CD4-positive, alpha-beta T cell treated with Interferon gamma for 1 hour (primary cell): ENCODE measurements around the gene SPSB1.

Experiments used
- DNase-seq: peaks from one replicate; pipeline ENCODE4 v3.0.0-alpha.2; 2020

The SPSB1 gene

GRCh38 chr1:9320520-9321479 lies 28.1 kb downstream of the SPSB1 start:
- no peak for DNase-seq

- DNase-seq: no peak
Measured at GRCh38 chr1:9321480-9321849, 28.8 kb downstream of the SPSB1 start.

- DNase-seq: no peak
Measured at GRCh38 chr1:9321986-9322660, 29.4 kb downstream of the SPSB1 start.

GRCh38 chr1:9322661-9323244 lies 30.1 kb downstream of the SPSB1 start:
- no peak for DNase-seq

DNA sequence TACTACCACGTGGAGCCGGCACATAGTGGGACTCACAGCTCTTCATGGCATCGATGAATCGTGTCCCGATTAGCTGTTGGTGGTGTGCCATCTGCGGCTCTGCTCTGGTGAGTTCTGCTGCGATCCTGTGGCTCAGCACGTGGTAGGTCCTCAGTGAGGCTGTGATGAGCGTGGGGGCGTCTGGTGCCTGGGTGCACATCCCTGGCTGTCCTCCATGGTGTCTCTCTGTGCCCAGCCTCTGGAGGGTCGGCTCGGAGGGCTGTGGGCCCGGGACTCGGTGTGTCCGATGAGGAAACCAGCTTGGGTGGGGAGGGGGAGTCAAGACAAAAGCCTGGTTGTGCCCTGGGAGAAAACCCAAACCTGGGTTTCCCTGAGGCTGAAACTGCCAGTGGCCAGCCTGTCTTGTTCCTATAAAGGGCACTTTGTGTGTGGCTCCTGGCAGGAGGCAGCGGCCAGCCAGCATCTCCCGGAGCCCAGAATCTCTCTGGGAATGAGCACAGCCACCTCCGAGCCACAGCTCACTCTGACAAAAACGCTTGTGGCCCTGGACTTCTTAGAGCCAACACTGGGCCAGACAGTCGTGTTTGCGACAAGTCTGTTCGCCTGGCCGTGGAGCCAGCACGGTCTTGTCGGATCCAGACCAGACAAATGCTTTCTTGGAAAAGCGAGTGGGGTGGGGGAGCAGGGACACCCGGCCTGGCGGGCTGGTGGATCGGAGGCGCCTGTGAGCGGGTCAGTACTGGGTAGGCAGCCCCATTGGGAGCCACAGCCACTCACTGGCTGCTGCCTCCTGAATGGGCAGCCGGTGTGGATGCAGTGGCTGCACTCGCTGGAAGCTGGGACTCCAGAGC lies 31.8 kb downstream of the SPSB1 start:
- no peak for DNase-seq

DNA sequence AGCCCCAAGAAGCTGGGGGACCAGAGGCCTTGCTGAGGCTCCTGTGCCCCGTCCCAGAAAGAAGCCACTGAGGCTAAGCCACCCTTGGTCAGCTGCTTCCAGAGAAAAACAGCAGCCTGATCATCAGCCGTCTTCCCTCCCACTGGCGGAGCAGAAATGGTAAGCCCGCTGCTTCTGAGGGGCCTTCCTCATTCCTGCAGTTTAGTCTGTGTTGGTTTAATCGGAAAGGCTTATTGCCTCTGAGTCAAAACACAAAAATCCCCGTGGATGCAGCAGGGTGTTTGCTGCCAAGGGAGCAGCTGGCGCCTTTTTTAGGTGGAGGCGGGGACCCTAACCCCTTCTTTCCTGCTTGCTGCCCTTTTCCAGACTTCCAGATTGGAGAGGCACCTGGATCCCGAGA lies 33.9 kb downstream of the SPSB1 start:
- no peak for DNase-seq

GRCh38 chr1:9328201-9328600 lies 35.5 kb downstream of the SPSB1 start:
- no peak for DNase-seq

- no peak for DNase-seq
Measured at GRCh38 chr1:9328715-9329114, 36.0 kb downstream of the SPSB1 start.

GRCh38 chr1:9331016-9331415 lies 38.3 kb downstream of the SPSB1 start:
- DNase-seq: no peak

- DNase-seq: no peak
Measured at GRCh38 chr1:9331558-9332346, 39.1 kb downstream of the SPSB1 start.

- DNase-seq: no peak
Measured at GRCh38 chr1:9332513-9333143, 39.9 kb downstream of the SPSB1 start.

DNA sequence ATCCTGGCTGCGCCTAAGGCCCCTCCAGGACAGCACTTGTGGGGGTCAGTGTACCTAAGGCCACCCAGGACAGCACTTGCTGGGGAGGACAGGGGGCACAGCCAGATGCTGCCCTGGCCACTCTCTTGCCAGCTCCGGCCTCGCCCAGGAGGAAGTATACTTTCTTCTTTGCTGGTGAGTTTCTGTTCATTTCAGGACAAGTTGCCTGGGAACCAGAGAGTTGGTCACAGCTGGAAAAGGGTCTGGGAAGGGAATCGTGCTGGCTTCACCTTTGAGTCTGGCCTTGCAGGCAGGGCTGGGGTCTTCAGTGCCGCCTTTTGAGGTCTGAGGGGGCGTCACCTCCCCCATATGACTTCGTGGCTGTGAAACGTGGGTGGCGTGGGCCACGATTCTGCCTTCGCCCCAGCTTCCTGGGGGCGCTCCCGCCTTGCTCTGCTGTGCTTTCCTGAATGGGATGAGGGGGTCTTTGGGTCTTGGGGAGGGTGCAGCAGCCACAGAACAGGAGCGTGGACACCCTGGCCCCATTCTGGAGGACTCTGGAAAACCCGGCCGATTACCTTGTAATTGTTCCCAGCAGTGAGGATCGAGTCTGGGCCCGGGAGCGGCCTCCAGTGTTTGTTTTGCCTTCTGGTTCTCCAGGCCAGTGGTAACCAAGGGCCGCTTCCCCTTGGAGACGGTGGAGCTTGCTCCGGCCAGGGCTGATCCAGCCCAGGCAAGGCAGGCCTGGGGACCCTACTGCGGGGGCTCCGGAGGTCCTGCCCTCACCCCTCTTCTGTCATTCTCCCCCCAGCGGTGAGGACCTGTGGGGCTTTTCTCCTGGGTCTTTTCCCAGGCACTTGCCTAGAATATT lies 45.9 kb downstream of the SPSB1 start:
- DNase-seq: no peak

DNA sequence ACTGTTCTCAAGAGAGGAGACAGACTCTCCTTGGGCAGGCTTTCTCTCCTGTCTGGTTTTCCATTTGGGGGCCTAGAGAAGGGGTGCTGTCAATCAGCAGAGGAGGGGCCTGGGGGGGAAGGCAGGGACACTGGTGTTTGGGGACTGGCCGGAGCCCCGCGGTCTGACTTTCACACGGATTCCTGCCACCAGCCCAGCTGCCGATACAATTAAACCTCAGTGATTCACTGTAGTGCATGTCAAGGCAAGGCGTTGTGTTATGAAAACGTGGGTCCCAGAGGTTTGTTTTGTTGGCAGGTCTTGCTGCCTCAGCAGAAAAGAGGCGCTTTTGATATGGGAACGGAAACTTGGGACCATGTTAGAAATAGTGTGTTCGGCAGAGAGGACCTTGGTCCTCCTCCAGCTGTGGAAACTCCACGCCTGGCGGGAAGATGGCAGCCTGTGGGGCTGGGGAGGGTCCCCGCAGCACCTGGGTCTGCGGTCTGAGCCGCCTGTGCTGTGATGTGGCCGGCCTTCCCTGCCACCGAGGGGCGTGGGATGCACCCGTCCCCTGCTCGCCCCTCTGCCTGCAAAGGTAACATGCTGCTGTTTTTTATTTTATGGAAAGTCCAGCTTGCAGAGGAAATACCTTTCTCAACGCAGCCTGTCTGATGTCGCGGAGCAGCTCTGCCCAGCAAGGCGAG lies 47.6 kb downstream of the SPSB1 start:
- DNase-seq: no peak

- no peak for DNase-seq
Measured at GRCh38 chr1:9340864-9341263, 48.2 kb downstream of the SPSB1 start.

DNA sequence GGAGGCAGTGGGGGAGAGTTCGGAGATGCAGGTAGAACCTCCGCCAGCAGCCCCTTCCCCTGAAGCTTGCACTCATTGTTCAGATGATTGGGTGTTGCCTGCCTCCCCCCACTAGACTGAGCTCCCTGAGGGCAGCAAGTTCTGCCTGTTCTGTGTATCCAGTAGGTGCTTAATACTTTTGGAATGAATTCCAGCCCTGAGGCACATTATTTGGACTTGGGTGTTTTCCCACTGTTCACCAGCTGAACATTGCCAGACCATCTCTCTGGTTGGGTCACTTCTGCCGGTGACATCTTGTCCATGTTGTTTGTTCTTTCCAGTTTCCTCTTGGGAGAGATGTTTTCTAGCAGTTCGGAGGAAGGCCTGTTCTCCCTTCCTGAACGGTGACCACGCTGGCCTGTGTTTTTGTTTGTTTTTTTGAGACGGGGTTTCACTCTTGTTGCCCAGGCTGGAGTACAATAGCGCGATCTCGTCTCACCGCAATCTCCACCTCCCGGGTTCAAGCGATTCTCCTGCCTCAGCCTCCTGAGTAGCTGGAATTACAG lies 48.7 kb downstream of the SPSB1 start:
- DNase-seq: no peak

DNA sequence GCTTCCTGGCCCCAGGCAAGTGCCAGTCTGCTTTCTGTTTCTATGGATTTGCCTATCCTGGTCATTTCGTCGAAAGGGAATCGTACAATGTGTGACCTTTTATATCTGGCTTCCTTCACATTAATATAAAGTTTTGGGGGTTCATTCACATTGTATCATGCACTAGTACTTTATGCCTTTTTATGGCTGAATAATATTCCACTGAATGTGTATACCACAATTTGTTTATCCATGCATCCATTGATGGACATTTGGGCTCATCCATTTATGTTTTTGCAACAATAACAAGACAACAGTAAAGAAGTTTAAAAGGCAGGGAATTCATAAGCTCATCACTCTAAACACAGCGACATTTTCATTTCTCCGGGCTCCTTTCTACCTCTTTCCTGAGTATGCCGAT lies 50.6 kb downstream of the SPSB1 start:
- DNase-seq: no peak

DNA sequence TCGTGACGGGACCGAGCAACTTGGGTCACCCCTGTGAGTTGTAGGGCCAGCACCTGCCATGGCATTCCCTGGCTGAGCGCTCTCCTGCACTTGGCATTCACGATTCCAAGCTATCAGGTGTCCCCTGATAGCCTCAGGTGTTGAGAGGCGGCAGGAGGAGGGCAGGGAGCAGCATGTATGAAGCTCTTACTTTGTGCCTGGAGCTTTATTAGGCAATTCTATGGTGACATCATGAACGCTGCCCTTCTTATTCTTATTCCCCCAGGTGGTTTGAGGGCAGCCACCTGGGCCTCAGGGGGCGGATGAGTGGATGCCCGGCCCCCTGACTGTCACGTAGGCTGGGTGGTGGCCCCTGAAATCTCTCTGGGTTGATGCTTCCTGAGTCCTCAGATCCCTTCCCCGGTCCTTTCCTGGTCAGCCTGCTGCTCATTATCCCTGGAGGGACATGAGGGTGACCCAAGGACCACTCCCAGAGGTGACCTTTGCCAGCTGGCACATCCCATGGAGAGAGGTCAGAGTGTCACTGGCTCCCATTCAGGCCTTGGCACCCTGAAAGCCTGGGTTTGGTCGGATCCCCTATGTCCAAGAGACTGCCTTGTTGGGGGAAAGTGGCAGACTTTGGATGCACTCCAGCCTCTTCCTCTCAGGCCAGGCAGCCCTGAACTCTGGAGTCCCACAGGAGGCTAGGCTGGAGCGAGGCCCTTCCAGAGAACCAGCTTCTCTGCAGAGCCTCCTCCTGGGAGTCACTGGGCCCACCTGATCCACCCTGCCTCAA lies 51.9 kb downstream of the SPSB1 start:
- no peak for DNase-seq

DNA sequence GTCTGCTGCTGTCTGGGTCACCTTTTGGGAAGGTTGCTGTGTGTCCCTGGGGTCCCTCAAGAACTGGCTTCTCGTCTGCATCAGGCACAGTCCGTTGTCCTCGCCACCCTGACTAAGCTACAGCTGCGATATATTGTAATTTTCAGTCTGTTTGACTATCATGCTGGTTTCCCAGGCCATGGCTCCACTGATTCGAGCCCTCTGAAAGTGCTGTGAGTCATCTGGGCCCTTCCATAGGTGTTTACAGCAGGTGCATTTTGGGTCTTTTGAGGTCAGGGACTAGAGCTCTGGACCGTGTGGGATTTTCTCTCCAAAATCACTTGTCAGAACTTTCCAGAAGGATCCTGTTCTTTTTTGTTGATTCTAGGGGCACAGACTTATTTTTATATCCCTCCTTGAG lies 52.8 kb downstream of the SPSB1 start:
- no peak for DNase-seq

DNA sequence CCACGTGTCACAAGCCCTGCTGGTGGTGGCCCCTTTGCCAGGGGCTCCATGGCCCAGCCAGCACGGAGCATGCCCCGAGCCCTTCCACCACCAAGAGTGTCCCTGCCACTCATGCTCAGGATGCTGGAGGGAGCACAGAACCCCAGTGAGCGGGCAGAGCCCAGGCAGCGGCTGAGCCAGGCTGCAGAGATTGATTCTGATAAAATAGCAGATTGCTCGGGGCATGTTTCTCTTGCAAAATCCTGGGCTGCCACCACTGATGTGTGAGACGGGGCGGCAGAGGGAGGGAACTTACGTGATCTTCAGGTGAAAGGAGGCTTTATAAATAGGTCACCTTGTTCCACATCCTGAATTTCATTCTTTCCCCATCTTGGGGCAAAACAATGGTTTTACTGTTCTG lies 53.2 kb downstream of the SPSB1 start:
- no peak for DNase-seq
